ENCODE results near the gene TOM1L2.
"Not testable (repeated sequence)": the region's sequence is repeated elsewhere in the genome, so short reads cannot be mapped to it uniquely, and the experiment has no call there.

Gene TOM1L2

DNA sequence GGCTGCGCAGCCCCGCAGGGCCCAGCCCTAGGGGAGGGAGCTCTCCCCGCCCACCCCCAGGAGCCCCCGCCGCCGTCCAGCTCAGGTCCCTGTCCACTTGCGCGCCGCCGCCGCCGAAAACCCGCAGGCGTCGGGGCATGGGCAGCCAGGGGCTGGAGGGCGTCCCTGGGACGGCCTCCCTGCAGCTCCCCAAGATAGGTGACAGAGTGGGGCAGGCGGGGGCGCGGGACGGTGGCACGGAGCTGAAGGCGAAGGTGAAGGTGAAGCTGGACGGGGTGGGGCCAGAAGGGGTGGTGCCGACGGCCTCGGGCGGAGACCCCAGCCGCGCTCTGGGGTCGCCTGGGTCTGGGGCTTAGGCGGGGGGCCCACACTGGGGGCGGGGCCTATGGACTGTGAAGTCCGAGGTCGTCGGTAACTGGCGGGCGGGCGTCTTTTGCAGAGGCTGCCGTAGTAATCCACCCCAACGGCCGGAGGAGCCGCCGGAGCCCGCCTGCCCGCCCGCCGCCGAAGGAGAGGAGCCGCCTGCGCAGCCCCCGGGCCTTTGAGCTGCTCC is 162.6 kb downstream of the TOM1L2 start:
- no peak for TF ChIP-seq L3MBTL2 (conservative IDR thresholded peaks at IDR 0.05)
- no peak for TF ChIP-seq CTBP1 (IDR thresholded peaks at IDR 0.05; ENCODE audit: borderline replicate concordance)
- TF ChIP-seq BHLHE40 (IDR thresholded peaks at IDR 0.05; ENCODE audit: borderline replicate concordance) = no peak
- no peak for TF ChIP-seq ARNT (IDR thresholded peaks at IDR 0.05)
- no peak for TF ChIP-seq FOXM1 (IDR thresholded peaks at IDR 0.05; ENCODE audit: borderline replicate concordance)
- no peak for TF ChIP-seq FOXA1 (IDR thresholded peaks at IDR 0.05)
- TF ChIP-seq SP1 (IDR thresholded peaks at IDR 0.05) = no peak

DNA sequence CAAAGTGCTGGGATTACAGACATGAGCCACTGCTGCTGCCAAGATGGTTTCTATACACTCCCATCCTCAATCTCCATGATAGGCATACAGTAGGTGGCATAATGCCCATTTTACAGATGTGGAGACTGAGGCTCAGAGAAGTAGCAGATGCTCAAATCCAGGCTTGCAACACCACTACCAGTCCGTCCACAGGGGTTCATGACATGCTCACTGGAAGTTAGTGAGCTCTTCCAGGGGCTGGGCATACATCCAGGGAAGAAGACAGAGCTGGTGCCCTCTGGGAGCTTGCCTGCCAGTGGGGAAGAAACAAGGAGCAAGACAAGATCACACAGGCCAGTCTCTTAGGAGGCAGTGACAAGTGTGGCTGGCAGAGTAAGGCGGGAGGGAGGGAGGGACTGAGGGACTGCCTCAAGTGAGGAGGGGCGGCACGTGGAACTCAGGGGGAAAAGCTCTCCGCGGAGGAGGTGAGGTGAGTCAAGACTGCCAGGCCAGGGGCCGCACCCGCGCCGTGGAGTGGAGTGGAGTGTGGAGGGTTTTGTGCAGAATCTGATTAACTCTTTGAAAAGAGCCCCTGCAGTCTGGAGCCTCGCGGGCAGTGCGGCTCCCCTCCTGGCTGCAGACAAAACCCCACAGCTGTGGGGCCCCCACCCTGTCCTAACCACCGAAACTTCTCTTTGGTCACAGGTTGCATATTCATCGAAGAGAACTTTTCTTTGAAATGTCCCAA is 163.3 kb downstream of the TOM1L2 start:
- TF ChIP-seq SP1 (IDR thresholded peaks at IDR 0.05) = no peak
- no peak for TF ChIP-seq ZNF384 (IDR thresholded peaks at IDR 0.05)
- no peak for TF ChIP-seq ARNT (IDR thresholded peaks at IDR 0.05)
- TF ChIP-seq ELF4 (IDR thresholded peaks at IDR 0.05) = no peak
- TF ChIP-seq SUZ12 (IDR thresholded peaks at IDR 0.05) = no peak
- TF ChIP-seq LEF1 (IDR thresholded peaks at IDR 0.05; ENCODE audit: borderline replicate concordance) = no peak
- no peak for TF ChIP-seq FOXM1 (IDR thresholded peaks at IDR 0.05; ENCODE audit: borderline replicate concordance)
- TF ChIP-seq CTBP1 (IDR thresholded peaks at IDR 0.05; ENCODE audit: borderline replicate concordance) = no peak
- no peak for TF ChIP-seq BHLHE40 (IDR thresholded peaks at IDR 0.05; ENCODE audit: borderline replicate concordance)
- TF ChIP-seq PKNOX1 (IDR thresholded peaks at IDR 0.05) = no peak
- no peak for DNase-seq (ENCODE audit: extremely low spot score)
- CTCF ChIA-PET = no interaction called here
- POLR2A ChIA-PET = interaction anchor here (0.9 to 24.8 kb wide), 3 partner anchors 9 to 128 kb away, joined by 3 to 369 read pairs (median 3); partner anchors contain the start of genes RAI1 and SREBF1

More for the DNA sequence above, 162.6 kb downstream of the TOM1L2 start:
- ChIA-PET POLR2A (interaction anchor here (0.9 to 24.8 kb wide), 3 partner anchors 8 to 129 kb away, joined by 3 to 369 read pairs (median 3); partner anchors contain the start of genes RAI1 and SREBF1), CTCF (no interaction called here)
- DNase-seq (ENCODE audit: extremely low spot score) = no peak

GRCh38 chr17:17808200-17808599 is 164.0 kb downstream of the TOM1L2 start:
- DNase-seq (ENCODE audit: extremely low spot score); CTCF ChIA-PET: not testable (repeated sequence)
- POLR2A ChIA-PET = interaction anchor here (24.8 kb wide), 1 partner anchor 28 kb away, joined by 369 read pairs; the partner anchor contains the start of gene SREBF1

GRCh38 chr17:17807440-17807839 is 164.8 kb downstream of the TOM1L2 start:
- POLR2A ChIA-PET = interaction anchor here (24.8 kb wide), 1 partner anchor 28 kb away, joined by 369 read pairs; the partner anchor contains the start of gene SREBF1
- CTCF ChIA-PET = no interaction called here
- TF ChIP-seq FOXA1 (IDR thresholded peaks at IDR 0.05) (no peak), LEF1 (IDR thresholded peaks at IDR 0.05; ENCODE audit: borderline replicate concordance) (no peak), PKNOX1 (IDR thresholded peaks at IDR 0.05) (no peak), BHLHE40 (IDR thresholded peaks at IDR 0.05; ENCODE audit: borderline replicate concordance) (no peak), FOXK2 (IDR thresholded peaks at IDR 0.05) (no peak), NFRKB (IDR thresholded peaks at IDR 0.05) (no peak), SUZ12 (IDR thresholded peaks at IDR 0.05) (no peak), ELF4 (IDR thresholded peaks at IDR 0.05) (no peak), CTBP1 (IDR thresholded peaks at IDR 0.05; ENCODE audit: borderline replicate concordance) (no peak), ZNF384 (IDR thresholded peaks at IDR 0.05) (no peak), ARNT (IDR thresholded peaks at IDR 0.05) (no peak), SP1 (IDR thresholded peaks at IDR 0.05) (no peak), L3MBTL2 (conservative IDR thresholded peaks at IDR 0.05) (no peak), TARDBP (IDR thresholded peaks at IDR 0.05) (no peak), FOXM1 (IDR thresholded peaks at IDR 0.05; ENCODE audit: borderline replicate concordance) (no peak)
- DNase-seq (ENCODE audit: extremely low spot score) = no peak

- ChIA-PET POLR2A (interaction anchor here (1.1 to 24.8 kb wide), 2 partner anchors 8 to 29 kb away, joined by 4 to 369 read pairs; partner anchors contain the start of gene SREBF1), CTCF (interaction anchor here (0.6 kb wide), 1 partner anchor 437 kb away, joined by 3 read pairs; no protein-coding TSS in a partner anchor)
- no peak for DNase-seq (ENCODE audit: extremely low spot score)
- no peak for TF ChIP-seq SP1 (IDR thresholded peaks at IDR 0.05)
- TF ChIP-seq LEF1 (IDR thresholded peaks at IDR 0.05; ENCODE audit: borderline replicate concordance) = no peak
- no peak for TF ChIP-seq NFRKB (IDR thresholded peaks at IDR 0.05)
- no peak for TF ChIP-seq ZNF384 (IDR thresholded peaks at IDR 0.05)
- no peak for TF ChIP-seq CTBP1 (IDR thresholded peaks at IDR 0.05; ENCODE audit: borderline replicate concordance)
- TF ChIP-seq SUZ12 (IDR thresholded peaks at IDR 0.05) = no peak
- TF ChIP-seq BHLHE40 (IDR thresholded peaks at IDR 0.05; ENCODE audit: borderline replicate concordance) = no peak
- TF ChIP-seq HDGF (IDR thresholded peaks at IDR 0.05; ENCODE audit: borderline replicate concordance) = no peak
- TF ChIP-seq FOXK2 (IDR thresholded peaks at IDR 0.05) = no peak
These were observed 165.5 kb downstream of the TOM1L2 start for GRCh38 chr17:17806611-17807274.

DNA sequence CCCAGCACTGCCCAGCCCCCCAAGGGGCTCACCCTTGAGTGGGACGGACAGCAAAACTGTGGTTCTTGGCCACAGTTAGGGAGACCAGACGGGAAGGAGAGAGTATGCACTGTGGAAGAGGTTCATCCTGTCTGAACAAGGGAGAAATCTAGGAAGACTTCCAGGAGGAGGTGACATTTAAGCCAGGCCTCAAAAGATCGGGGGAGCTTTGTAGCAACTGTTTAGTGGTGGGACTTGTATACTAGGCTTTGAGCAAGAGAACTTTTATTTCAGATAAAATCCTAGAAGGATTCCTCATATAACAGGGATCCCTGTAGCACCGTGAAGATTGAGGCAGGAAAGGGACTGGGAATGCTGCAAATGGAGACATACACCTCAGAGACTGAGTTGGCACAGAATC is 166.2 kb downstream of the TOM1L2 start:
- no peak for TF ChIP-seq FOXM1 (IDR thresholded peaks at IDR 0.05; ENCODE audit: borderline replicate concordance)
- TF ChIP-seq LEF1 (IDR thresholded peaks at IDR 0.05; ENCODE audit: borderline replicate concordance) = no peak
- no peak for TF ChIP-seq ELF4 (IDR thresholded peaks at IDR 0.05)
- no peak for TF ChIP-seq TARDBP (IDR thresholded peaks at IDR 0.05)
- no peak for TF ChIP-seq FOXK2 (IDR thresholded peaks at IDR 0.05)
- TF ChIP-seq FOXA1 (IDR thresholded peaks at IDR 0.05) = no peak
- TF ChIP-seq NFRKB (IDR thresholded peaks at IDR 0.05) = no peak
- TF ChIP-seq BHLHE40 (IDR thresholded peaks at IDR 0.05; ENCODE audit: borderline replicate concordance) = no peak
- no peak for TF ChIP-seq PKNOX1 (IDR thresholded peaks at IDR 0.05)
- no peak for DNase-seq (ENCODE audit: extremely low spot score)
- POLR2A ChIA-PET = interaction anchor here (1.1 to 24.8 kb wide), 2 partner anchors 9 to 30 kb away, joined by 4 to 369 read pairs; partner anchors contain the start of gene SREBF1
- CTCF ChIA-PET = interaction anchor here (0.6 kb wide), 1 partner anchor 436 kb away, joined by 3 read pairs; no protein-coding TSS in a partner anchor
